CD14-positive monocyte (primary cell): ENCODE results near the gene OPA1. TPM values are rescaled to one million over a fixed set of nuclear protein-coding genes. Genes with fewer than 3 reads are reported as not detected.

Experiments
- DNase-seq, 3 donors: peaks; one replicate each; pipeline ENCODE4 v3.0.0-alpha.2; 2011 to 2022
- H2AFZ ChIP-seq: 2 replicates; pipeline ENCODE4 v1.6.0; 2012; ENCODE audit warnings: mild to moderate bottlenecking, low read depth, low read length, inconsistent platforms; ENCODE audit not compliant: insufficient read depth, poor library complexity, severe bottlenecking
- H3K27ac ChIP-seq, 2 donors: 1 replicate in 1 of 2; 2 replicates in 1 of 2; pipeline ENCODE4 v1.5.1; 2012 to 2013; ENCODE audit warnings: low read length in 2 of 2, control low read depth in 1 of 2, inconsistent platforms in 1 of 2, low read depth in 1 of 2, mild to moderate bottlenecking in 1 of 2
- H3K27me3 ChIP-seq, 2 donors: one replicate each; pipeline versions ENCODE4 v1.6.0 to v1.6.1; 2011 to 2013; ENCODE audit warnings: low read length in 2 of 2; ENCODE audit not compliant: control insufficient read depth in 2 of 2, insufficient read depth in 2 of 2
- H3K36me3 ChIP-seq, 2 donors: replicated peaks in 1 of 2; 1 replicate in 1 of 2; 2 replicates in 1 of 2; pipeline versions ENCODE4 v1.5.1 to v1.6.1; 2012 to 2013; ENCODE audit warnings: low read length in 2 of 2, control low read depth in 1 of 2, inconsistent platforms in 1 of 2, mild to moderate bottlenecking in 1 of 2; ENCODE audit not compliant: insufficient read depth in 2 of 2, control insufficient read depth in 1 of 2
- H3K4me1 ChIP-seq, 2 donors: 1 replicate in 1 of 2; 2 replicates in 1 of 2; pipeline versions ENCODE4 v1.5.1 to v1.6.1; 2012 to 2013; ENCODE audit warnings: low read length in 2 of 2, control low read depth in 1 of 2, inconsistent platforms in 1 of 2, mild to moderate bottlenecking in 1 of 2, moderate library complexity in 1 of 2; ENCODE audit not compliant: insufficient read depth in 2 of 2, control insufficient read depth in 1 of 2
- H3K4me2 ChIP-seq: replicated peaks from 2 replicates; pipeline ENCODE3; 2012; ENCODE audit warnings: low read length, moderate library complexity, mild to moderate bottlenecking; ENCODE audit not compliant: poor library complexity, severe bottlenecking; ENCODE audit errors: extremely low read depth
- H3K4me3 ChIP-seq, 3 experiments: fragments of 200-600 bp in 1 of 3; sonication (generic) in 1 of 3; replicated peaks in 1 of 3; 1 replicate in 2 of 3; 2 replicates in 1 of 3; pipeline ENCODE4 v1.5.1; 2011 to 2013; ENCODE audit warnings: low read length in 3 of 3, mild to moderate bottlenecking in 3 of 3, control low read depth in 2 of 3, low read depth in 2 of 3, inconsistent platforms in 1 of 3, moderate library complexity in 1 of 3
- H3K79me2 ChIP-seq: 2 replicates; pipeline ENCODE4 v1.6.0; 2012; ENCODE audit warnings: mild to moderate bottlenecking, control low read depth, inconsistent platforms, low read length, moderate library complexity; ENCODE audit not compliant: insufficient read depth
- H3K9ac ChIP-seq: 2 replicates; pipeline ENCODE4 v1.6.0; 2017; ENCODE audit warnings: low read length, mild to moderate bottlenecking; ENCODE audit not compliant: insufficient read depth, poor library complexity, severe bottlenecking
- H3K9me3 ChIP-seq, 2 donors: replicated peaks in 1 of 2; 1 replicate in 1 of 2; 2 replicates in 1 of 2; pipeline versions ENCODE4 v1.5.1 to v1.6.1; 2012 to 2013; ENCODE audit warnings: low read length in 2 of 2, control low read depth in 1 of 2; ENCODE audit not compliant: control insufficient read depth in 1 of 2, insufficient read depth in 1 of 2
- H4K20me1 ChIP-seq: 2 replicates; pipeline ENCODE4 v1.6.0; 2012; ENCODE audit warnings: mild to moderate bottlenecking, low read length, control low read depth, moderate library complexity; ENCODE audit not compliant: insufficient read depth
- H3K27ac Mint-ChIP-seq, 7 donors: one replicate each; pipeline ENCODE4 v1.8.0; 2020; ENCODE audit warnings: mild to moderate bottlenecking in 7 of 7, mixed read lengths in 7 of 7, moderate library complexity in 6 of 7, inconsistent platforms in 2 of 7
- H3K27me3 Mint-ChIP-seq, 3 donors: one replicate each; pipeline ENCODE4 v1.8.0; 2021 to 2022; ENCODE audit warnings: low read depth in 3 of 3, mild to moderate bottlenecking in 3 of 3, mixed read lengths in 3 of 3, moderate library complexity in 3 of 3, inconsistent platforms in 1 of 3
- H3K36me3 Mint-ChIP-seq, 2 donors: one replicate each; pipeline ENCODE4 v1.8.0; 2020; ENCODE audit warnings: mixed read lengths in 2 of 2, inconsistent platforms in 1 of 2, mild to moderate bottlenecking in 1 of 2
- H3K4me1 Mint-ChIP-seq: one replicate; pipeline ENCODE4 v1.8.0; 2020; ENCODE audit warnings: mild to moderate bottlenecking, mixed read lengths
- H3K4me3 Mint-ChIP-seq, 2 donors: one replicate each; pipeline ENCODE4 v1.8.0; 2020; ENCODE audit warnings: mild to moderate bottlenecking in 2 of 2, mixed read lengths in 2 of 2, moderate library complexity in 1 of 2
- H3K9me3 Mint-ChIP-seq, 7 donors: one replicate each; pipeline ENCODE4 v1.8.0; 2020 to 2022; ENCODE audit warnings: mixed read lengths in 7 of 7, mild to moderate bottlenecking in 6 of 7, moderate library complexity in 6 of 7, inconsistent platforms in 2 of 7
- CTCF ChIP-seq: fragments of 200-600 bp; IDR thresholded peaks from one replicate; pipeline ENCODE4 v1.8.0; 2022; ENCODE audit warnings: antibody characterized with exemption, mild to moderate bottlenecking
- WGBS: methylation state at CpG from one replicate; pipeline ENCODE4 v1.1.5; 2013; ENCODE audit warnings: missing lambda C conversion rate; ENCODE audit not compliant: insufficient coverage; 5-methylcytosine and 5-hydroxymethylcytosine counted together
- intact Hi-C, 2 donors: fragments of 100-400 bp; cut with micrococcal nuclease; formaldehyde crosslinking; loops; one replicate each; pipeline versions ENCODE4 v1.15.0 to v1.15.1; 2023
- polyA plus RNA-seq, 3 donors: library from polyadenylated mRNA; depleted of rRNA in 1 of 3; unstranded in 2 of 3; stranded (reverse) in 1 of 3; fragments of 300-500 nt in 2 of 3; fragments of >200 nt in 1 of 3; fragmentation: Illumina TruSeq in 2 of 3; gene quantifications; 1 replicate in 2 of 3; 2 replicates in 1 of 3; pipeline ENCODE4 v1.2.3, GENCODE V29; 2012 to 2021

OPA1 gene
- polyA plus RNA-seq, 3 donors, result 15.4 to 26.5 (median 18.1) TPM

DNA sequence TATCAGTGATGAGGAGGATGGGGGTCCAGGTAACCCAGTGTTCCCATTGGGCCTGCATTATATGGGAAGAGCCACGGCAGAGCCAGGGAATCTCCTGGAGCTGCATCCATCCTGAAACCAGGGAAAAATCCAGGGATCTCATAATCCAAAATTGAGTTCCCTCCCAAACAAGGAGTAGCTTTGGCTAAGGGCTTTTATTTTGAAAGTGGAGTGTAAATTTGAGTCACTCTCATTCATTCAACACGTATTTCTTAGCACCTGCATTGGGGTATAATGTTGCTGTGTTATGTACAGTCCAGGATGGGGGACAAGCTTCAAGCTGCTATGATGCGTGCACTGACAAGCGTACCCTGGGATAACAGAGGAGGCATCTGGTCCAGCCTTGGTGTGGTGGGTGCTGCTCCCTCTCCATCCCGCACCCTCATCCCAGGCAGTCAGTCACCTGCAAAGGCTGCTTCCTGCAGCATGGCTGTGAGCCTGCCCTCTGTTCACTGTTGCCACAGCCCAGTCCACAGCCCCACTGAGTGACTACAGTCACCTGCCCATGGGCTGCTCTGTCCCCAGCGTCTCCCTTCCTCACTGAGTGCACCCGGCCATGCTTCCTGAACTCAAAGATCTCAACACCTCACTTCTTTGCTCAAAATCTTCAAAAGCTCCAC, 135.6 kb downstream of the OPA1 start:
- Histone ChIP-seq H3K79me2 (no peaks in the 10 kb centered on the region), H4K20me1 (no peaks in the 10 kb centered on the region), H3K4me3 (no peak overlapping the region), H3K4me2 (no peak overlapping the region), H3K36me3 (no peaks in the 10 kb centered on the region), H3K4me1 (no peaks in the 10 kb centered on the region), H3K9me3 (no peaks in the 10 kb centered on the region), H3K27ac (no peak overlapping the region), H3K27me3 (no peaks in the 10 kb centered on the region), H3K9ac (no peak overlapping the region), H2AFZ (no peak overlapping the region)
- DNase-seq, result no peak
- Mint-ChIP-seq H3K36me3 (no peaks in the 10 kb centered on the region), H3K4me3 (no peak overlapping the region), H3K27me3 (peaks cover 0 to 2% (median 0%) of the 10 kb centered on the region in 3 donors), H3K9me3 (no peaks in the 10 kb centered on the region), H3K27ac (no peak overlapping the region), H3K4me1 (no peaks in the 10 kb centered on the region)
- 99% methylated on average over 4 of the region's 7 CpGs for WGBS
- TF ChIP-seq CTCF, result no peak
- intact Hi-C loops, result no loop called here

DNA sequence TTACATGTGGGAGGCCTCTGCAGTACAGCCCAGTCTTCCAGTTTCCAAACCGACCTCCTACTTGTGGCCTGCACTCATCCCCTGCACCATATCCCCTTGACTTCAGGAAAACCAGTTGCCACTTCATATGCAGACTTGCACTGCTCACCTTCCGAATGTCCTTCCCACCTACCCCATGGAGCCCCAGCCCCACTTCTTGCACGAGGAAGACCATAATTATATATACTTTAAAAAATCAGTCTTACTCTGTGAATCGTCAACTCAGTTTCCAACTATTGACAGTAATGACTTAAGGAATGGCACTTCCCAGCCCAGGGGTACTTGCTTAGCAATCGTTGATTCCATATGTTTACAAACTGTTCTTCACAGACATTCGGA, 136.1 kb downstream of the OPA1 start:
- no peaks in the 10 kb centered on the region for H3K27me3 ChIP-seq
- intact Hi-C loops, result no loop called here
- H2AFZ ChIP-seq, result no peak overlapping the region
- no peak overlapping the region for H3K4me2 ChIP-seq
- no peak overlapping the region for H3K4me3 Mint-ChIP-seq
- no peak overlapping the region for H3K27ac ChIP-seq
- H3K9ac ChIP-seq, result no peak overlapping the region
- H3K4me1 ChIP-seq, result no peaks in the 10 kb centered on the region
- DNase-seq, result no peak
- no peaks in the 10 kb centered on the region for H3K4me1 Mint-ChIP-seq
- H4K20me1 ChIP-seq, result no peaks in the 10 kb centered on the region
- peaks cover 0 to 2% (median 0%) of the 10 kb centered on the region in 3 donors for H3K27me3 Mint-ChIP-seq
- TF ChIP-seq CTCF, result no peak
- no peaks in the 10 kb centered on the region for H3K9me3 ChIP-seq
- no peak overlapping the region for H3K27ac Mint-ChIP-seq
- no peak overlapping the region for H3K4me3 ChIP-seq
- no peaks in the 10 kb centered on the region for H3K36me3 ChIP-seq
- 77% methylated on average over 1 of the region's 6 CpGs for WGBS
- no peaks in the 10 kb centered on the region for H3K79me2 ChIP-seq
- H3K36me3 Mint-ChIP-seq, result no peaks in the 10 kb centered on the region
- no peaks in the 10 kb centered on the region for H3K9me3 Mint-ChIP-seq
